ENCODE results near the gene APOBEC2.

- TF ChIP-seq PATZ1 (CRISPR knock-in tag; IDR thresholded peaks at IDR 0.05; ENCODE audit: borderline replicate concordance) (no peak), RARB (CRISPR knock-in tag; IDR thresholded peaks at IDR 0.05) (no peak), ZFP3 (CRISPR knock-in tag; IDR thresholded peaks at IDR 0.05) (no peak), ZNF565 (CRISPR knock-in tag; conservative IDR thresholded peaks at IDR 0.05; ENCODE audit: low read depth) (no peak), ZNF8 (CRISPR knock-in tag; IDR thresholded peaks at IDR 0.05) (no peak), ZFP30 (CRISPR knock-in tag; IDR thresholded peaks at IDR 0.05) (no peak), CSDC2 (CRISPR knock-in tag; IDR thresholded peaks at IDR 0.05) (no peak), ZNF70 (CRISPR knock-in tag; IDR thresholded peaks at IDR 0.05) (no peak), BACH2 (CRISPR knock-in tag; IDR thresholded peaks at IDR 0.05; ENCODE audit: borderline replicate concordance) (no peak)
These were observed 20.2 kb upstream of the APOBEC2 start for GRCh38 chr6:41032830-41033229.
